Central memory CD8-positive, alpha-beta T cell (primary cell): ENCODE results near the gene IFI6.
A peak's percentile ranks its signal among the peaks of the same experiment; 100 is the strongest.
"Not testable (repeated sequence)": the region's sequence is repeated elsewhere in the genome, so short reads cannot be mapped to it uniquely, and the experiment has no call there.

Experiments
- ATAC-seq: fragments of 150-1000 bp; cut with Tn5 transposase; replicated peaks from 2 replicates; pipeline ENCODE4 v1.10.0; 2022; ENCODE audit warnings: mild to moderate bottlenecking, moderate FRiP score, moderate number of reproducible peaks; ENCODE audit not compliant: poor library complexity, severe bottlenecking; ENCODE audit errors: extremely low read depth
- DNase-seq, 2 donors: peaks; one replicate each; pipeline ENCODE4 v3.0.0; 2021; ENCODE audit warnings: low spot score in 2 of 2
- H3K27ac Mint-ChIP-seq: one replicate; pipeline ENCODE4 v1.8.0; 2022; ENCODE audit warnings: low read depth, mild to moderate bottlenecking, moderate library complexity, mixed read lengths
- H3K27me3 Mint-ChIP-seq: one replicate; pipeline ENCODE4 v1.8.0; 2022; ENCODE audit warnings: mixed read lengths
- H3K36me3 Mint-ChIP-seq: one replicate; pipeline ENCODE4 v1.8.0; 2022; ENCODE audit warnings: mild to moderate bottlenecking, moderate library complexity, mixed read lengths; ENCODE audit not compliant: insufficient read depth
- H3K4me1 Mint-ChIP-seq: one replicate; pipeline ENCODE4 v1.8.0; 2022; ENCODE audit warnings: mixed read lengths
- H3K4me3 Mint-ChIP-seq: one replicate; pipeline ENCODE4 v1.8.0; 2022; ENCODE audit warnings: mild to moderate bottlenecking, moderate library complexity, mixed read lengths
- H3K9me3 Mint-ChIP-seq: one replicate; pipeline ENCODE4 v1.8.0; 2022; ENCODE audit warnings: mixed read lengths

Gene IFI6

DNA sequence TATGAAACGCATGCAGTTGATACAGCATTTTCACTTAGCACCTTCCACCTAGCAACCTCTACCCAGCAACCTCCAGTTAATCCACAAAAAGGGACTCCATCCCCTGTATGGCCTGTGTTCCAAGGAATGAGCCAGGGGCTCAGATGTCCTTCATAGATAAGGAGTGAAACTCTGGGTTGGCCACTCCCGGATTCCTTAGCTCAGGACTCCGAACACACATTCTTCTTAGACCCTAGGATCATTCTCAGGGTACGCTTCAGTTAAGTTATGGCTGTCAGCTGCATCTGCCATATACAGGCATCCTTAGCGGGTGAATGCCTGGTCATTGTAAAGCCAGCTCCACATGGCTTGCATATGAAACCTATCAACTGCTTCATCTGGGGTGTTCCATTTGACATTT, 15.9 kb upstream of the IFI6 start:
- H3K4me3 Mint-ChIP-seq = no peak overlapping the region
- DNase-seq (no peak), ATAC-seq (no peak)
- no peaks in the 10 kb centered on the region for H3K9me3 Mint-ChIP-seq
- H3K27ac Mint-ChIP-seq = no peak overlapping the region
- peaks cover 11% of the 10 kb centered on the region for H3K27me3 Mint-ChIP-seq
- H3K36me3 Mint-ChIP-seq = no peaks in the 10 kb centered on the region
- no peaks in the 10 kb centered on the region for H3K4me1 Mint-ChIP-seq

- no peak overlapping the region for H3K27ac Mint-ChIP-seq
- ATAC-seq (no peak), DNase-seq (no peak)
- no peaks in the 10 kb centered on the region for H3K36me3 Mint-ChIP-seq
- H3K4me3 Mint-ChIP-seq = no peak overlapping the region
- H3K27me3 Mint-ChIP-seq = peaks cover 11% of the 10 kb centered on the region
- H3K9me3 Mint-ChIP-seq = peaks cover 5% of the 10 kb centered on the region
- H3K4me1 Mint-ChIP-seq = no peaks in the 10 kb centered on the region
These were observed 14.4 kb upstream of the IFI6 start for GRCh38 chr1:27686223-27686990.

GRCh38 chr1:27684176-27684575, 12.2 kb upstream of the IFI6 start:
- Mint-ChIP-seq H3K9me3 (peaks cover 5% of the 10 kb centered on the region), H3K27ac (no peak overlapping the region), H3K27me3 (peaks cover 11% of the 10 kb centered on the region), H3K4me3 (no peak overlapping the region), H3K36me3 (peaks cover 1% of the 10 kb centered on the region), H3K4me1 (no peaks in the 10 kb centered on the region)
- ATAC-seq = no peak
- no peak for DNase-seq

- no peaks in the 10 kb centered on the region for H3K4me1 Mint-ChIP-seq
- peaks cover 5% of the 10 kb centered on the region for H3K9me3 Mint-ChIP-seq
- peaks cover 1% of the 10 kb centered on the region for H3K36me3 Mint-ChIP-seq
- H3K27me3 Mint-ChIP-seq = peaks cover 11% of the 10 kb centered on the region
- H3K4me3 Mint-ChIP-seq = no peak overlapping the region
- ATAC-seq (no peak), DNase-seq (no peak)
- no peak overlapping the region for H3K27ac Mint-ChIP-seq
These were observed 10.5 kb upstream of the IFI6 start for GRCh38 chr1:27682351-27682944.

- not testable (repeated sequence) for H3K9me3 Mint-ChIP-seq, ATAC-seq, H3K4me1 Mint-ChIP-seq, H3K36me3 Mint-ChIP-seq, H3K27ac Mint-ChIP-seq, H3K4me3 Mint-ChIP-seq, DNase-seq
- peaks cover 11% of the 10 kb centered on the region for H3K27me3 Mint-ChIP-seq
These were observed 9.6 kb upstream of the IFI6 start for GRCh38 chr1:27681580-27681979.

DNA sequence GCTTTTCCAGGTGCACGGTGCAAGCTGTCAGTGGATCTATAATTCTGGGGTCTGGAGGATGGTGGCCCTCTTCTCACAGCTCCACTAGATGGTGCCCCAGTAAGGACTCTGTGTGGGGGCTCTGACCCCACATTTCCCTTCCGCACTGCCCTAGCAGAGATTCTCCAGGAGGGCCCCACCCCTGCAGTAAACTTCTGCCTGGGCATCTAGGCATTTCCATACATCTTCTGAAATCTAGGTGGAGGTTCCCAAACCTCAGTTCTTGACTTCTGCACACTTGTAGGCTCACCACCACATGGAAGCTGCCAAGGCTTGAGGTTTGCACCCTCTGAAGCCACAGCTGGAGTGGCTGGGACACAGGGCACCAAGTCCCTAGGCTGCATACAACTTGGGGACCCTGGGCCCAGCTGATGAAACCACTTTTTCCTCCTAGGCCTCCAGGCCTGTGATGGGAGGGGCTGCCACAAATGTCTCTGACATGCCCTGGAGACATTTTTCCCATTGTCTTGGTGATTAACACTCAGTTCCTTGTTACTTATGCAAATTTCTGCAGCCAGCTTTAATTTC, 8.3 kb upstream of the IFI6 start:
- H3K27ac Mint-ChIP-seq, H3K9me3 Mint-ChIP-seq, DNase-seq: not testable (repeated sequence)

GRCh38 chr1:27678747-27679146, 6.8 kb upstream of the IFI6 start:
- DNase-seq (no peak), ATAC-seq (no peak)
- H3K4me1 Mint-ChIP-seq = no peaks in the 10 kb centered on the region
- H3K4me3 Mint-ChIP-seq = no peak overlapping the region
- H3K9me3 Mint-ChIP-seq = peaks cover 5% of the 10 kb centered on the region
- no peak overlapping the region for H3K27ac Mint-ChIP-seq
- peaks cover 3% of the 10 kb centered on the region for H3K36me3 Mint-ChIP-seq
- H3K27me3 Mint-ChIP-seq = no peaks in the 10 kb centered on the region

More for the DNA sequence above, 8.3 kb upstream of the IFI6 start:
- H3K36me3 Mint-ChIP-seq, H3K27me3 Mint-ChIP-seq, H3K4me3 Mint-ChIP-seq, ATAC-seq, H3K4me1 Mint-ChIP-seq: not testable (repeated sequence)

DNA sequence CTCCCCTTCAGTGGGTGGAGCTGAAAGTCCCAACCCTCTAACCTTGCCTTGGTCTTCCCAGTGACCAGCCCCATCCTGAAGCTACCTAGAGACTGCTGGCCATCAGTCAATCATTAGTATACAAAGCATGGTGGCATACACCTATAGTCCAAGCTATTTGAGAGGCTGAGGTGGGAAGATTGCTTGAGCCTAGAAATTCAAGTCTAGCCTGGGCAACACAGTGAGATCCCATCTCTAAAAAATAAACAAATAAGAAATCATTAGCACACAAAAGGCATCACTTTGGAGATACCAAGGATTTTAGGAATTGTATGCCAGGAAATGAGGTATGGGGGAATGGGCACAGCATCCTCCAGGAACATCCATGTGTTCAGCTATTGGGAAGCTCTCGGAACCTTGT, 4.4 kb upstream of the IFI6 start:
- Mint-ChIP-seq H3K27ac (no peak overlapping the region), H3K4me3 (no peak overlapping the region), H3K4me1 (peaks cover 12% of the 10 kb centered on the region), H3K9me3 (no peaks in the 10 kb centered on the region), H3K36me3 (peaks cover 10% of the 10 kb centered on the region), H3K27me3 (no peaks in the 10 kb centered on the region)
- ATAC-seq = no peak
- no peak for DNase-seq

DNA sequence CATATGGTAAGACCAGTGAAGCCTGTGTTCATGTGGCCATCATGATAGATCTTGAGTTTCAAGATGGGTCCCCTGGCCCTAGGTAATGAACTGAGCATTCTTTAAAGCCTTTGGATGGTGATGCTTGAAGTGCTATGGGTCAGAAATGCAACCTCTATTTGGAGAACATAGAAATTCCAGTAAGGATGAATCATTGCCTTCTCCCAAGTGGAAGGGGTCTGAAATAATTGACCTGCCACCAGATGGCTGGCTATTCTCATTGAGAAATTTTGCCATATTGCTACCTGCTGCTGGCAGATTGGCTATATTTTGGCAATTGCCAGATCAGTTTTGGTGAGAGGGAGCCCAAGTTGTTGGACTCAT, 739 bp upstream of the IFI6 start:
- Mint-ChIP-seq H3K9me3 (no peaks in the 10 kb centered on the region), H3K27ac (peak overlapping the region; percentile 96), H3K4me3 (peak overlapping the region; percentile 88), H3K4me1 (peaks cover 29% of the 10 kb centered on the region), H3K36me3 (peaks cover 11% of the 10 kb centered on the region), H3K27me3 (no peaks in the 10 kb centered on the region)
- ATAC-seq (no peak), DNase-seq (no peak)

DNA sequence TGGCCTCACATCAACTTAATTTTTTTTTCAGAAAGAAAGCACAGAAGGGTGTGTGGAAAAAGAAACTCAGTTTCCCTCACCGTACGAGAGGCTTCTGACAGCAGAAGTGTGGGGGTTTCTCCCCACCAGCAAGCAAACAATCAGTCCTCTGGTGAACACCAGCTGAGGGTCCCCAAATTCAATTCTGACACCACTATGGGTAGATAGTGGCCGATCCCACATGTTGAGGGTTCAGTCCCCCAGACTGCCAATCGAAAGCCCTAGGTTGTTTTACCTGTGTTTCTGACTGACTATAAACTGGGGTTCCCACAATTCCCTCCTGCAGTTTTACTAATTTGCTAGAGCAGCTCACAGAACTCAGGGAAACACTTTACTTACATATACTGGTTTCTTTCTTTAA, 2.1 kb downstream of the IFI6 start:
- H3K27ac Mint-ChIP-seq = no peak overlapping the region
- peak overlapping the region; percentile 63 for H3K4me3 Mint-ChIP-seq
- no peaks in the 10 kb centered on the region for H3K9me3 Mint-ChIP-seq
- H3K4me1 Mint-ChIP-seq = peaks cover 29% of the 10 kb centered on the region
- ATAC-seq = no peak
- DNase-seq = no peak
- H3K36me3 Mint-ChIP-seq = peaks cover 15% of the 10 kb centered on the region
- H3K27me3 Mint-ChIP-seq = no peaks in the 10 kb centered on the region

DNA sequence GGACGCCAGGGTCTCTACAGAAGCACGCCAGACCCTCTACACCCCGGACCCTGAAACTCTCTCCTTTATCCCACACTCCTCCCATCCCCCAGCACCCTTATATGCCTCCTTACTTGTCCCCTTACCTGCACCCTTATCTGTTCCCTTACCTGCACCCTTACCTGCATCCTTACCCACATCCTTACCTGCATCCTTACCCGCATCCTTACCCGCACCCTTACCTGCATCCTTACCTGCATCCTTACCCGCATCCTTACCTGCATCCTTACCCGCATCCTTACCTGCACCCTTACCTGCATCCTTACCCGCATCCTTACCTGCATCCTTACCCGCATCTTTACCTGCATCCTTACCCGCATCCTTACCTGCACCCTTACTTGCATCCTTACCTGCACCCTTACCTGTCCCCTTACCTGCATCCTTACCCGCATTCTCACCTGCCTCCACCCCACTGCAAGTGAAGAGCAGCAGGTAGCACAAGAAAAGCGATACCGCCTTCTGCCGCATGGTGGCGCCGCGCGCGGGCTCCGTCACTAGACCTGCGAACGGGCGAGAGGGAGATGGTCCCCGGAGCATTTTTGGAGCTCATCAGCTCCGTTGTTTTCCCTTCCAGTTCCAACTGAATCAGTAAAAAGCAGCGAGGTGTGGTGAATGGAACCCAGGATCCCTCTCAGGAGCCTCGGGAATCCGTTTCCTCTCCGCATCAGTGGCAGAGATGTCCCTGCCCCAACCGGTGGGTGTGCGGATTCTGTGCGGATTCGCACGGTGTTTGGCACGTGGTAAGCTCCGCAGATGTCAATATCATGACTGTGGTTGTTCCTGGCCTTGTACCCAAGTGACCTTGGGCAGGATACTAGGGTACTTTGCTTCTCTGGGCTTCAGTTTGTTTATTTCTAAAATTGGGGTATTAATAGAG, 2.9 kb downstream of the IFI6 start:
- Mint-ChIP-seq H3K4me1 (peaks cover 29% of the 10 kb centered on the region), H3K36me3 (peaks cover 15% of the 10 kb centered on the region), H3K27me3 (no peaks in the 10 kb centered on the region), H3K4me3 (peak overlapping the region; percentile 63), H3K27ac (peak overlapping the region; percentile 71), H3K9me3 (no peaks in the 10 kb centered on the region)
- DNase-seq = peak; percentile 74 to 91
- ATAC-seq = peak; percentile 37

DNA sequence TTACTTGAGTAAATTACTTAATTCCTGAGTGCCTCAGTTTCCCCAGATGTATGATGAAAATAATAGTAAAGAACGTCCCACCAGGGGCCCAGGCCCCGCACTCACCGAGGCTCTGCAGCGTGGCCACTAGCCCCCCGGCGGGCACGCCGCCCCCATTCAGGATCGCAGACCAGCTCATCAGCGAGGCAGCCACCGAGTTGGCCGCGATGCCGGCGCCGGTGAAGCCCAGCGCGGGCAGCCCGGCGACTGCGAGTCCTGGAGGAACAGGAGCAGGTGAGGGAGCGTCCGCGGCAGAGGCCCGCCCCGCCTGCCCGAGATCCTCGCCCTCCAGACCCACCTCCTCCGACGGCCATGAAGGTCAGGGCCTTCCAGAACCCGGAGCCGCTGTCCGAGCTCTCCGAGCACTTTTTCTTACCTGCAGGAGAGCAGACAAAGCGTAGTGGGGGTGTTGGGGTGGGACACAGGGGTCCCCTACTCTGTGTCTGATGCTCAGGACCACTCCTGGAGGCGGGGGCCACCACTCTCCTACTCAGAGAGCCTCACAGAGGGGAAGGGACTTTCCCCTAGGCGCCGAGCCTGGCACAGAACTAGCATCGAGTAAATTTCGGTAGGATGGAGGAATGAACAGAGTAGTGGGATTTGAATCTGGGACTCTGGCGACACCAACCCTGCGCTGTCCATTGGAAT, 3.7 kb downstream of the IFI6 start:
- DNase-seq (no peak), ATAC-seq (no peak)
- H3K27ac Mint-ChIP-seq = no peak overlapping the region
- no peak overlapping the region for H3K4me3 Mint-ChIP-seq
- H3K36me3 Mint-ChIP-seq = peaks cover 15% of the 10 kb centered on the region
- H3K9me3 Mint-ChIP-seq = no peaks in the 10 kb centered on the region
- H3K27me3 Mint-ChIP-seq = no peaks in the 10 kb centered on the region
- H3K4me1 Mint-ChIP-seq = peaks cover 31% of the 10 kb centered on the region
